GM12864 (cell line): ENCODE data around the gene MOV10L1.
A peak's percentile ranks its signal among the peaks of the same experiment; 100 is the strongest.

Experiments used
- DNase-seq: peaks from one replicate; pipeline ENCODE4 v3.0.0-alpha.2; 2011; ENCODE audit warnings: low read depth
- H3K4me3 ChIP-seq: 2 replicates; pipeline ENCODE4 v1.5.1; 2011; ENCODE audit warnings: mild to moderate bottlenecking, low read depth, low read length, control low read depth
- TF ChIP-seq, protein P1 (sequence below): IDR thresholded peaks from 2 replicates; pipeline ENCODE4 v1.5.1; 2011; ENCODE audit warnings: low read depth, mild to moderate bottlenecking, moderate library complexity, low read length, control low read depth, inconsistent platforms; ENCODE audit errors: missing control alignments

Gene MOV10L1

GRCh38 chr22:50206599-50206998, 116.8 kb downstream of the MOV10L1 start:
- TF ChIP-seq, protein P1, sequence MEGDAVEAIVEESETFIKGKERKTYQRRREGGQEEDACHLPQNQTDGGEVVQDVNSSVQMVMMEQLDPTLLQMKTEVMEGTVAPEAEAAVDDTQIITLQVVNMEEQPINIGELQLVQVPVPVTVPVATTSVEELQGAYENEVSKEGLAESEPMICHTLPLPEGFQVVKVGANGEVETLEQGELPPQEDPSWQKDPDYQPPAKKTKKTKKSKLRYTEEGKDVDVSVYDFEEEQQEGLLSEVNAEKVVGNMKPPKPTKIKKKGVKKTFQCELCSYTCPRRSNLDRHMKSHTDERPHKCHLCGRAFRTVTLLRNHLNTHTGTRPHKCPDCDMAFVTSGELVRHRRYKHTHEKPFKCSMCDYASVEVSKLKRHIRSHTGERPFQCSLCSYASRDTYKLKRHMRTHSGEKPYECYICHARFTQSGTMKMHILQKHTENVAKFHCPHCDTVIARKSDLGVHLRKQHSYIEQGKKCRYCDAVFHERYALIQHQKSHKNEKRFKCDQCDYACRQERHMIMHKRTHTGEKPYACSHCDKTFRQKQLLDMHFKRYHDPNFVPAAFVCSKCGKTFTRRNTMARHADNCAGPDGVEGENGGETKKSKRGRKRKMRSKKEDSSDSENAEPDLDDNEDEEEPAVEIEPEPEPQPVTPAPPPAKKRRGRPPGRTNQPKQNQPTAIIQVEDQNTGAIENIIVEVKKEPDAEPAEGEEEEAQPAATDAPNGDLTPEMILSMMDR = peak; percentile 50
- no peak for DNase-seq
- H3K4me3 ChIP-seq = no peak overlapping the region

DNA sequence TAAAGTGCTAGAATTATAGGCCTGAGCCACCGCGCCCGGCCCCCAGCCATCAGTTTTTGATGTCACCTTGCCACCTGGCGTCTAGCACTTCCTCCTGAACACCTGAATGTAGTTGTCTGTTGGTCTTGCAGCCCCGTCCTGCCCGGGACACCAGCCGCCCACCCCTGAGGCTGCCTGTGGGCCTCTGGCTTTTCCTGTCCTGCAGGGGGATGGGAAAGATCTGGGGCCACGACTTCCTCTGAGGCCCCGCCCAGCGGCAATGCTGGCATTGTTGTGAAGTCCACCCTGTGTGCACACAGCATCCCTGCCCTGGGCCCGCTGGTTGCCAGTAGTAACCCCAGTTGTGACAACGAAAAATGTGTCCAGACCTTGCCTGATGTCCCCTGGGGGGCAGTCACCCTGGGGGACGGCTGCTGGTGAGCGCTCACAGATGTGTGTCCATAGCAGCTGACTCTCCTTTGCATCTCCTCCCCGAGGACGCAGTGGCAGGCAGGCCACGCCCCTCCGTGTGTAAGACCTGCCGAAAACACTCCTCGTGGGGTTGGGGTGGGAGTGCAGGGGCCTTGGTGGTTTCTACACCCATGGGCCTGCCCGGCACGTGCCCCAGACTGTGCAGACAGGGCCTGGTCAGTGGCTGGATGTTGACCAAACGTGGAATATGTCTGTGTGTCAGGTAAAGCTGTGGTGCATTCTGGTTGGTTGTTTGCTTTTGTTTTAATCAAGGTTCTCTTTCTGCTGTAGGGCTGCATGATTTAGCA, 117.8 kb downstream of the MOV10L1 start:
- TF ChIP-seq, protein P1 = no peak
- H3K4me3 ChIP-seq = no peak overlapping the region
- DNase-seq = no peak

- H3K4me3 ChIP-seq = no peak overlapping the region
- DNase-seq = no peak
- TF ChIP-seq, protein P1 = no peak
Observed at GRCh38 chr22:50208430-50208938, 118.7 kb downstream of the MOV10L1 start.

DNA sequence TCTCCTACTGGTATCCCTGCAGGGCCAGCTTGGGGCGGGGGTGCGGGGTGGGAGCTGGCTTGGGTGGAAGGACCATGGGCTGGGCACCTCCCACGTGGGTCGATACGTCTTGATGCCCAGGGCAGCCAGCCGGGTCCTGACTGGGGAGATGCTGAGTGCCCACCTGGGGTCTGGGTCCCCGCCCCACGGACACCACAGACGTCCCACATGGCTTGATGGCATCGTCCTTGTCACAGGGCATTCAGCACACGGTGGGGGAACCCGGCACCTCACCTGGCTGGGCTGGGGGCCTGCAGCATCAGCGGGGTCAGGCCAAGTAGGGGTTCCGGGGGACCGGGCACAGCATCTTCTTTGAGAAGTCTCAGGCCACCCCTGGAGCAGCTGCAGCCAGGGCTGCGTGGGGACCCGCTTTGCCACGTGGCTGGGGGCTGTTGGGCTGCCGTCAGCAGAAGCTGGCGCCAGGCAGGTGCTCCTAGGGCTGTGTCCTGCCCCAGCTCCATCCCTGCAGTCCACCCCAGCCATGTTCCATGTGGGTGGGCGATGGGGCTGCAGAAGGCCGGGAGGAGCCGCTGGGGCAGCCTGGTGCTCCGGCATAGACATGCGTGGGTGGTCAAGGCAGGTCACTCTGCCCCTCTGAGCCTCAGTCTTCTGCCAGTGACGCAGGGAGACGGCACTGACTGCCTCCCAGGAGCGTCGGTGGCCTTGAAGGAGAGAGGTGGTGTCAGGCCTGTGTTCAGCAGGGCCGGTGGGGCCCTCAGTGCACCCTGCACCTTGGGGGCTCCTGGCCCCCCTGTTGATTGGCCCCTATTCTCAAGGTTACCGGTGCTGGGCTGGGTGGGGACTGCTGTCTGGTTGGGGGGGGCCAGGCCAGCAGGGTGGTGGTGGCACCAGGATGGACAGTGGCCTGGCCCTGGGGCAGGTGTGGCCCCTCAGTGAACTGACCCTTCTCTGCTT, 119.4 kb downstream of the MOV10L1 start:
- no peak for DNase-seq
- TF ChIP-seq, protein P1 = no peak
- H3K4me3 ChIP-seq = no peak overlapping the region

DNA sequence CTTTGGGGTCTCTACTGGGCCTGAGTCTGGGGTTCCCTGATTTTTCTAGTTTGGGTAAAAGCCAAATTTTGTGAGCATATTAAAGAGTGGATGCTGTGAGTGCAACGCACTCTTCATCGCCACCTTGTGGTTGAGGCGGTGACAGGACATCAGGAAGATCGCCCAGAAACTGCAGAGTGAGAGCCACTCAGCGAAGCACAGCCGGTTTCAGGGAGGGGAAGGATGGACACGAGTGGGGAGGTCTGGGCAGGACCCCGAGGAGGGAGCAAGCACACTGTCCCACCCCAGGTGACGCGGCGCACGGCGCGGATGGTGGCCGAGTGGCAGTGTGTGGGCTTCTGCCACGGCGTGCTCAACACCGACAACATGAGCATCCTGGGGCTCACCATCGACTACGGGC, 120.1 kb downstream of the MOV10L1 start:
- DNase-seq = no peak
- TF ChIP-seq, protein P1 = peak; percentile 95
- H3K4me3 ChIP-seq = no peak overlapping the region

DNA sequence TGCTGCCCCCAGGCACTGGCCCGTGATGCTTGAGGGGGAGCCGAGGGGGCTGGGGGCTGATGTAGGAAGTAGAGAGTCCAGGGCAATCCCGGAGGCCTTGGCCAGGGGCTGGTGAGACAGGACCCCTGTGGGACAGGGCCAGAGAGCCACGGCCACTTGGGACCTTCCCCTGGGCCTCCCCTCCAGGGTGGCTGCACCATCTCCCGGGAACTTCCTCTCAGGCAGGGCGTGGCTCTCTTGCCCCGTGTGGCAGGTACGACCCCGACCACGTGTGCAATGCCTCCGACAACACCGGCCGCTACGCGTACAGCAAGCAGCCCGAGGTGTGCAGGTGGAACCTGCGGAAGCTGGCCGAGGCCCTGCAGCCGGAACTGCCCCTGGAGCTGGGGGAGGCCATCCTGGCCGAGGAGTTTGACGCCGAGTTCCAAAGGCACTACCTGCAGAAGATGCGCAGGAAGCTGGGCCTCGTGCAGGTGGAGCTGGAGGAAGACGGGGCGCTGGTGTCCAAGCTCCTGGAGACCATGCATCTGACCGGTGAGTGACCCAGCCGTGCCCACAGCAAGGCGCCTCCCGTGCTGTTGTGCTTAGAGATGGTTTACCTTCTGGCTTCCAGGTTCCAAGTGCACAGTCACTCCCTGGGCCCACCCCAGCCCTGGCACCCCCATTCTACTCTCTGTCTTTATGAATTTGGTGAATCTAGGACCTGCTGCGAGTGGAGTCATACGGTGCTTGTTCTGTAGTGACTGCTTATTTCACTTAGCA, 120.8 kb downstream of the MOV10L1 start:
- TF ChIP-seq, protein P1 = no peak
- DNase-seq = no peak
- H3K4me3 ChIP-seq = no peak overlapping the region
